22Rv1 (cell line): Measurements from ENCODE around the gene TMED5.

ENCODE experiments used
- ZFX ChIP-seq: fragments of 450-650 bp; IDR thresholded peaks from 2 replicates; pipeline ENCODE4 v1.6.1; 2017; ENCODE audit warnings: antibody characterized with exemption, borderline replicate concordance
- TF ChIP-seq, protein P1 (sequence below): fragments of 450-650 bp; IDR thresholded peaks from 2 replicates; pipeline ENCODE4 v1.5.1; 2017; ENCODE audit warnings: mild to moderate bottlenecking

DNA sequence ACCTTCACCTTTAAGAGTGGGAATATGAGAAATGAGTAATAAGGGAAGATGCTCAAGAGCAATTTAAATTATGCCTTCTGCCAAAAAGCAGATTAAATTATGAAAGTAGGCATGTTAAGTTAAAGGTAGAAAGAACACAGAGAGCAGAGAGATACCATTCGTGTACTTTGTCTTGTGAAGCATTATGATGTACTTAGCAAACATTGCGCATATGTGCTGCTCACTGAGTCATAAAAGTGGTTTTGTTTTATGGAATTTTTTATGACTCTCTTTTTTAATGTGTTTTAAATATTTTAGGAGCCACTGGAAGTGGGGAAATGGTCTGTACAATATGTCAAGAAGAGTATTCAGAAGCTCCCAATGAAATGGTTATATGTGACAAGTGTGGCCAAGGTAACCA is 65.8 kb downstream of the TMED5 start:
- TF ChIP-seq, protein P1, sequence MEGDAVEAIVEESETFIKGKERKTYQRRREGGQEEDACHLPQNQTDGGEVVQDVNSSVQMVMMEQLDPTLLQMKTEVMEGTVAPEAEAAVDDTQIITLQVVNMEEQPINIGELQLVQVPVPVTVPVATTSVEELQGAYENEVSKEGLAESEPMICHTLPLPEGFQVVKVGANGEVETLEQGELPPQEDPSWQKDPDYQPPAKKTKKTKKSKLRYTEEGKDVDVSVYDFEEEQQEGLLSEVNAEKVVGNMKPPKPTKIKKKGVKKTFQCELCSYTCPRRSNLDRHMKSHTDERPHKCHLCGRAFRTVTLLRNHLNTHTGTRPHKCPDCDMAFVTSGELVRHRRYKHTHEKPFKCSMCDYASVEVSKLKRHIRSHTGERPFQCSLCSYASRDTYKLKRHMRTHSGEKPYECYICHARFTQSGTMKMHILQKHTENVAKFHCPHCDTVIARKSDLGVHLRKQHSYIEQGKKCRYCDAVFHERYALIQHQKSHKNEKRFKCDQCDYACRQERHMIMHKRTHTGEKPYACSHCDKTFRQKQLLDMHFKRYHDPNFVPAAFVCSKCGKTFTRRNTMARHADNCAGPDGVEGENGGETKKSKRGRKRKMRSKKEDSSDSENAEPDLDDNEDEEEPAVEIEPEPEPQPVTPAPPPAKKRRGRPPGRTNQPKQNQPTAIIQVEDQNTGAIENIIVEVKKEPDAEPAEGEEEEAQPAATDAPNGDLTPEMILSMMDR = no peak
- TF ChIP-seq ZFX = no peak
